HCT116 (cell line): Measurements from ENCODE around the gene CYP4F3. TPM values are rescaled to one million over a fixed set of nuclear protein-coding genes. Genes with fewer than 3 reads are reported as not detected.

ENCODE experiments used
- ATAC-seq: fragments of 200-7000 bp; cut with Tn5 transposase; 2 replicates; pipeline ENCODE4 v1.9.1; 2020; ENCODE audit warnings: mild to moderate bottlenecking, moderate library complexity
- BruUV-seq: library from RNA; stranded (reverse); fragments of 400-500 nt; replicated peaks from 2 replicates; lab custom pipeline; 2021; lab: Mats Ljungman, UMichigan
- CTCF ChIA-PET: fragments of 300-600 bp; sonication (Branson Sonifier 250); formaldehyde crosslinking; loops from one replicate; lab custom pipeline; 2021; ENCODE audit warnings: antibody characterized with exemption; lab: Charles Lee
- POLR2A ChIA-PET: fragments of 300-600, 350-600 bp; sonication (Branson Sonifier 250); formaldehyde crosslinking; loops from one replicate; lab custom pipeline; 2021; ENCODE audit warnings: antibody characterized with exemption; lab: Charles Lee
- RAD21 ChIA-PET, 2 experiments: fragments of 300-600 bp; sonication (Branson Sonifier 250); formaldehyde crosslinking; loops; one replicate each; lab custom pipeline; 2023; ENCODE audit warnings: low total read pairs in 2 of 2; ENCODE audit not compliant: uncharacterized antibody in 2 of 2, unreplicated experiment in 2 of 2, low non-redundant PET in 1 of 2; lab: Charles Lee
- DNase-seq: peaks from one replicate; pipeline ENCODE4 v3.0.0-alpha.2; 2010; ENCODE audit warnings: low read depth, low spot score
- H2AFZ ChIP-seq: fragments of 200-600 bp; shearing (Covaris generic), sonication (generic); 2 replicates; pipeline ENCODE4 v1.6.1; 2017; ENCODE audit warnings: low read depth, mixed run types, mixed read lengths, antibody characterized with exemption, low read length; ENCODE audit not compliant: poor library complexity, severe bottlenecking
- H3K27ac ChIP-seq: 2 replicates; pipeline ENCODE4 v1.5.1; 2012; ENCODE audit warnings: low read depth, low read length
- H3K27me3 ChIP-seq: fragments of 200-600 bp; sonication (generic); 2 replicates; pipeline ENCODE4 v1.6.1; 2016; ENCODE audit warnings: mixed run types, low read length, mixed read lengths; ENCODE audit not compliant: insufficient read depth
- H3K36me3 ChIP-seq, 2 experiments: fragments of 200-500 bp in 1 of 2; fragments of 200-600 bp in 1 of 2; sonication (Bioruptor generic) in 1 of 2; sonication (generic) in 1 of 2; 2 replicates each; pipeline versions ENCODE4 v1.5.1 to v1.6.1; 2014 to 2016; ENCODE audit warnings: low read length in 2 of 2, inconsistent platforms in 1 of 2, mixed read lengths in 1 of 2, mixed run types in 1 of 2; ENCODE audit not compliant: insufficient read depth in 2 of 2, control insufficient read depth in 1 of 2
- H3K4me1 ChIP-seq, 2 experiments: fragments of 200-600 bp in 1 of 2; sonication (generic) in 1 of 2; 2 replicates each; pipeline versions ENCODE4 v1.5.1 to v1.6.1; 2012 to 2017; ENCODE audit warnings: low read length in 2 of 2, inconsistent platforms in 1 of 2, mild to moderate bottlenecking in 1 of 2, mixed read lengths in 1 of 2, mixed run types in 1 of 2, moderate library complexity in 1 of 2; ENCODE audit not compliant: insufficient read depth in 2 of 2, control insufficient read depth in 1 of 2
- H3K4me2 ChIP-seq: fragments of 200-600 bp; sonication (generic); 2 replicates; pipeline ENCODE4 v1.6.1; 2017; ENCODE audit warnings: mixed run types, low read length, mixed read lengths
- H3K4me3 ChIP-seq, 2 experiments: fragments of 200-600 bp in 1 of 2; sonication (generic) in 1 of 2; replicated peaks in 1 of 2; 2 replicates each; pipeline ENCODE4 v1.5.1; 2011 to 2016; ENCODE audit warnings: low read length in 2 of 2, control low read depth in 1 of 2, low read depth in 1 of 2, mild to moderate bottlenecking in 1 of 2, mixed read lengths in 1 of 2, mixed run types in 1 of 2
- H3K79me2 ChIP-seq: fragments of 200-600 bp; sonication (generic); 2 replicates; pipeline ENCODE4 v1.6.1; 2017; ENCODE audit warnings: mild to moderate bottlenecking, mixed run types, low read length, moderate library complexity, mixed read lengths; ENCODE audit not compliant: insufficient read depth
- H3K9ac ChIP-seq: fragments of 200-600 bp; sonication (generic); 2 replicates; pipeline ENCODE4 v1.6.1; 2016; ENCODE audit warnings: low read length, mixed read lengths
- H3K9me2 ChIP-seq: fragments of 200-600 bp; sonication (generic), shearing (Covaris generic); 2 replicates; pipeline ENCODE4 v1.6.1; 2017; ENCODE audit warnings: mixed run types, mild to moderate bottlenecking, moderate library complexity; ENCODE audit not compliant: insufficient read depth
- H3K9me3 ChIP-seq, 2 experiments: fragments of 200-500 bp in 1 of 2; fragments of 200-600 bp in 1 of 2; sonication (Bioruptor generic) in 1 of 2; sonication (generic) in 1 of 2; 2 replicates each; pipeline ENCODE4 v1.6.1; 2014 to 2017; ENCODE audit warnings: low read length in 2 of 2, mixed read lengths in 2 of 2, inconsistent platforms in 1 of 2, low read depth in 1 of 2, mild to moderate bottlenecking in 1 of 2, mixed run types in 1 of 2, moderate library complexity in 1 of 2; ENCODE audit not compliant: control insufficient read depth in 1 of 2, insufficient read depth in 1 of 2
- H4K20me1 ChIP-seq: fragments of 200-600 bp; sonication (generic), shearing (Covaris generic); 2 replicates; pipeline ENCODE4 v1.6.1; 2017; ENCODE audit warnings: mixed run types, mild to moderate bottlenecking, moderate library complexity; ENCODE audit not compliant: insufficient read depth
- CBX3 ChIP-seq: IDR thresholded peaks from 2 replicates; pipeline ENCODE4 v1.6.1; 2012; ENCODE audit warnings: low read depth
- CEBPB ChIP-seq: IDR thresholded peaks from 2 replicates; pipeline ENCODE4 v1.6.1; 2012; ENCODE audit warnings: low read depth
- EGR1 ChIP-seq: IDR thresholded peaks from 2 replicates; pipeline ENCODE4 v1.6.1; 2012; ENCODE audit warnings: low read depth
- EZH2phosphoT487 ChIP-seq: fragments of 200-600 bp; IDR thresholded peaks from 2 replicates; pipeline ENCODE4 v1.6.1; 2018; ENCODE audit warnings: antibody characterized with exemption, borderline replicate concordance
- JUND ChIP-seq: IDR thresholded peaks from 2 replicates; pipeline ENCODE4 v1.6.1; 2012
- POLR2AphosphoS5 ChIP-seq: IDR thresholded peaks from 2 replicates; pipeline ENCODE4 v1.6.1; 2011; ENCODE audit warnings: mild to moderate bottlenecking, low read depth, low read length, moderate library complexity
- RAD21 ChIP-seq: IDR thresholded peaks from 2 replicates; pipeline ENCODE4 v1.6.1; 2012; ENCODE audit warnings: low read depth, mild to moderate bottlenecking
- SP1 ChIP-seq: IDR thresholded peaks from 2 replicates; pipeline ENCODE4 v1.6.1; 2012; ENCODE audit warnings: low read depth
- SRF ChIP-seq: IDR thresholded peaks from 2 replicates; pipeline ENCODE4 v1.6.1; 2012; ENCODE audit warnings: low read depth
- YY1 ChIP-seq: IDR thresholded peaks from 2 replicates; pipeline ENCODE4 v1.6.1; 2011; ENCODE audit warnings: low read length, low read depth, moderate library complexity, mild to moderate bottlenecking; ENCODE audit not compliant: insufficient replicate concordance; ENCODE audit errors: extremely low read depth
- ZBTB33 ChIP-seq: IDR thresholded peaks from 2 replicates; pipeline ENCODE4 v1.6.1; 2011; ENCODE audit warnings: mild to moderate bottlenecking, low read length, moderate library complexity; ENCODE audit not compliant: insufficient replicate concordance; ENCODE audit errors: extremely low read depth
- ZFX ChIP-seq: fragments of 450-650 bp; IDR thresholded peaks from 2 replicates; pipeline ENCODE4 v1.6.1; 2017
- ZNF274 ChIP-seq: fragments of 200-500 bp; sonication (Bioruptor generic); IDR thresholded peaks from 2 replicates; pipeline ENCODE4 v1.6.1; 2014; ENCODE audit warnings: mild to moderate bottlenecking, low read depth, low read length, inconsistent platforms
- intact Hi-C: fragments of 100-400 bp; cut with micrococcal nuclease; formaldehyde crosslinking; loops from 2 replicates; pipeline ENCODE4 v1.10.0; 2022
- total RNA-seq: library from RNA; stranded (reverse); gene quantifications from one replicate; pipeline ENCODE4 v1.2.1, GENCODE V29; 2021; ENCODE audit not compliant: unreplicated experiment
- TF ChIP-seq, protein P1 (sequence below): IDR thresholded peaks from 2 replicates; pipeline ENCODE4 v1.6.1; 2012; ENCODE audit warnings: low read depth
- TF ChIP-seq, protein P2 (sequence below): IDR thresholded peaks from 2 replicates; pipeline ENCODE4 v1.6.1; 2012

The CYP4F3 gene
- total RNA-seq, 1 experiment from 2014 or later = 3.6 TPM

- peaks cover 4% of the 10 kb centered on the region; the same call in 1 of the 2 replicates for H3K27me3 ChIP-seq
- H3K4me3 ChIP-seq = no peak overlapping the region
- ChIA-PET POLR2A (no interaction called here), RAD21 (no interaction called here), CTCF (no interaction called here)
- no peak overlapping the region for H3K27ac ChIP-seq
- DNase-seq (no peak), ATAC-seq (no peak)
- intact Hi-C loops = no loop called here
- no peak overlapping the region for H2AFZ ChIP-seq
- no peaks in the 10 kb centered on the region for H3K36me3 ChIP-seq
- no peaks in the 10 kb centered on the region for H3K79me2 ChIP-seq
- no peaks in the 10 kb centered on the region for H3K4me1 ChIP-seq
- BruUV-seq = no TSS peak
- no peaks in the 10 kb centered on the region for H3K9me2 ChIP-seq
- no peak overlapping the region for H3K4me2 ChIP-seq
- no peak overlapping the region for H3K9ac ChIP-seq
- H3K9me3 ChIP-seq = no peaks in the 10 kb centered on the region
- no peaks in the 10 kb centered on the region for H4K20me1 ChIP-seq
- TF ChIP-seq, protein P1, sequence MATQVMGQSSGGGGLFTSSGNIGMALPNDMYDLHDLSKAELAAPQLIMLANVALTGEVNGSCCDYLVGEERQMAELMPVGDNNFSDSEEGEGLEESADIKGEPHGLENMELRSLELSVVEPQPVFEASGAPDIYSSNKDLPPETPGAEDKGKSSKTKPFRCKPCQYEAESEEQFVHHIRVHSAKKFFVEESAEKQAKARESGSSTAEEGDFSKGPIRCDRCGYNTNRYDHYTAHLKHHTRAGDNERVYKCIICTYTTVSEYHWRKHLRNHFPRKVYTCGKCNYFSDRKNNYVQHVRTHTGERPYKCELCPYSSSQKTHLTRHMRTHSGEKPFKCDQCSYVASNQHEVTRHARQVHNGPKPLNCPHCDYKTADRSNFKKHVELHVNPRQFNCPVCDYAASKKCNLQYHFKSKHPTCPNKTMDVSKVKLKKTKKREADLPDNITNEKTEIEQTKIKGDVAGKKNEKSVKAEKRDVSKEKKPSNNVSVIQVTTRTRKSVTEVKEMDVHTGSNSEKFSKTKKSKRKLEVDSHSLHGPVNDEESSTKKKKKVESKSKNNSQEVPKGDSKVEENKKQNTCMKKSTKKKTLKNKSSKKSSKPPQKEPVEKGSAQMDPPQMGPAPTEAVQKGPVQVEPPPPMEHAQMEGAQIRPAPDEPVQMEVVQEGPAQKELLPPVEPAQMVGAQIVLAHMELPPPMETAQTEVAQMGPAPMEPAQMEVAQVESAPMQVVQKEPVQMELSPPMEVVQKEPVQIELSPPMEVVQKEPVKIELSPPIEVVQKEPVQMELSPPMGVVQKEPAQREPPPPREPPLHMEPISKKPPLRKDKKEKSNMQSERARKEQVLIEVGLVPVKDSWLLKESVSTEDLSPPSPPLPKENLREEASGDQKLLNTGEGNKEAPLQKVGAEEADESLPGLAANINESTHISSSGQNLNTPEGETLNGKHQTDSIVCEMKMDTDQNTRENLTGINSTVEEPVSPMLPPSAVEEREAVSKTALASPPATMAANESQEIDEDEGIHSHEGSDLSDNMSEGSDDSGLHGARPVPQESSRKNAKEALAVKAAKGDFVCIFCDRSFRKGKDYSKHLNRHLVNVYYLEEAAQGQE = no peak
- TF ChIP-seq ZFX = no peak
- no peak for TF ChIP-seq EZH2phosphoT487
- TF ChIP-seq RAD21 = no peak
- TF ChIP-seq EGR1 = no peak
- TF ChIP-seq SRF = no peak
- TF ChIP-seq CBX3 = no peak
- TF ChIP-seq, protein P2, sequence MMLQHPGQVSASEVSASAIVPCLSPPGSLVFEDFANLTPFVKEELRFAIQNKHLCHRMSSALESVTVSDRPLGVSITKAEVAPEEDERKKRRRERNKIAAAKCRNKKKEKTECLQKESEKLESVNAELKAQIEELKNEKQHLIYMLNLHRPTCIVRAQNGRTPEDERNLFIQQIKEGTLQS = no peak
- TF ChIP-seq CEBPB = no peak
- no peak for TF ChIP-seq SP1
- TF ChIP-seq ZNF274 = no peak
- no peak for TF ChIP-seq JUND
- no peak for TF ChIP-seq YY1
- no peak for TF ChIP-seq POLR2AphosphoS5
- TF ChIP-seq ZBTB33 = no peak
Measured at GRCh38 chr19:15680478-15681322, 40.0 kb downstream of the CYP4F3 start.
